Gastroesophageal sphincter (tissue), 4 donors: ENCODE data around the gene SMOC1. TPM values are rescaled to one million over a fixed set of nuclear protein-coding genes. Genes with fewer than 3 reads are reported as not detected.

Experiments
- ATAC-seq: fragments of 150-250 bp; one replicate; pipeline ENCODE4 v1.9.1; 2016; ENCODE audit warnings: mild to moderate bottlenecking, moderate library complexity
- H3K27ac ChIP-seq, 4 donors: fragments of 200-600 bp; sonication (generic) in 3 of 4; 1 replicate in 3 of 4; 2 replicates in 1 of 4; pipeline ENCODE4 v1.5.1; 2016 to 2019
- H3K27me3 ChIP-seq: fragments of 200-600 bp; sonication (generic); one replicate; pipeline ENCODE4 v1.5.1; 2019
- H3K36me3 ChIP-seq, 2 donors: fragments of 200-600 bp; sonication (generic); one replicate each; pipeline ENCODE4 v1.5.1; 2019; ENCODE audit warnings: control low read depth in 1 of 2
- H3K4me1 ChIP-seq, 3 donors: fragments of 200-600 bp; sonication (generic); 1 replicate in 2 of 3; 2 replicates in 1 of 3; pipeline ENCODE4 v1.5.1; 2016 to 2019; ENCODE audit warnings: control low read depth in 2 of 3
- H3K4me3 ChIP-seq, 2 donors: fragments of 200-600 bp; sonication (generic); one replicate each; pipeline ENCODE4 v1.5.1; 2019; ENCODE audit warnings: mild to moderate bottlenecking in 1 of 2, moderate library complexity in 1 of 2
- H3K9me3 ChIP-seq, 3 donors: fragments of 200-600 bp; sonication (generic); one replicate each; pipeline ENCODE4 v1.5.1; 2017 to 2019; ENCODE audit warnings: control low read depth in 2 of 3
- EP300 ChIP-seq: sonication (generic); formaldehyde crosslinking; IDR thresholded peaks from one replicate; pipeline ENCODE4 v1.6.1; 2017; ENCODE audit warnings: antibody characterized with exemption, mild to moderate bottlenecking
- POLR2A ChIP-seq, 2 donors: fragments of 450-650 bp; IDR thresholded peaks; one replicate each; pipeline ENCODE4 v1.6.1; 2017; ENCODE audit warnings: antibody characterized with exemption in 2 of 2, mild to moderate bottlenecking in 2 of 2, moderate library complexity in 1 of 2
- POLR2AphosphoS5 ChIP-seq: sonication (generic); formaldehyde crosslinking; IDR thresholded peaks from one replicate; pipeline ENCODE4 v1.6.1; 2017; ENCODE audit warnings: antibody characterized with exemption
- WGBS, 2 donors: methylation state at CpG; one replicate each; pipeline ENCODE4 v1.1.5; 2018; ENCODE audit warnings: low coverage in 1 of 2; 5-methylcytosine and 5-hydroxymethylcytosine counted together
- total RNA-seq, 4 donors: library from RNA; depleted of rRNA; stranded (reverse); fragments of >200 nt; gene quantifications; one replicate each; pipeline ENCODE4 v1.1.0, GENCODE V29; 2016
- TF ChIP-seq, protein P1 (sequence below), 4 experiments: fragments of 200-600 bp in 2 of 4; fragments of 450-650 bp in 2 of 4; sonication (generic) in 1 of 4; IDR thresholded peaks; one replicate each; pipeline ENCODE4 v1.5.1; 2017 to 2019; ENCODE audit warnings: antibody characterized with exemption in 4 of 4, mild to moderate bottlenecking in 2 of 4, moderate library complexity in 2 of 4

The SMOC1 gene
- total RNA-seq, 4 donors from 2014 or later = 0.19 to 11.8 (median 0.31) TPM; not detected in 1

- TF ChIP-seq POLR2AphosphoS5 = no peak
- TF ChIP-seq EP300 = no peak
- TF ChIP-seq, protein P1, sequence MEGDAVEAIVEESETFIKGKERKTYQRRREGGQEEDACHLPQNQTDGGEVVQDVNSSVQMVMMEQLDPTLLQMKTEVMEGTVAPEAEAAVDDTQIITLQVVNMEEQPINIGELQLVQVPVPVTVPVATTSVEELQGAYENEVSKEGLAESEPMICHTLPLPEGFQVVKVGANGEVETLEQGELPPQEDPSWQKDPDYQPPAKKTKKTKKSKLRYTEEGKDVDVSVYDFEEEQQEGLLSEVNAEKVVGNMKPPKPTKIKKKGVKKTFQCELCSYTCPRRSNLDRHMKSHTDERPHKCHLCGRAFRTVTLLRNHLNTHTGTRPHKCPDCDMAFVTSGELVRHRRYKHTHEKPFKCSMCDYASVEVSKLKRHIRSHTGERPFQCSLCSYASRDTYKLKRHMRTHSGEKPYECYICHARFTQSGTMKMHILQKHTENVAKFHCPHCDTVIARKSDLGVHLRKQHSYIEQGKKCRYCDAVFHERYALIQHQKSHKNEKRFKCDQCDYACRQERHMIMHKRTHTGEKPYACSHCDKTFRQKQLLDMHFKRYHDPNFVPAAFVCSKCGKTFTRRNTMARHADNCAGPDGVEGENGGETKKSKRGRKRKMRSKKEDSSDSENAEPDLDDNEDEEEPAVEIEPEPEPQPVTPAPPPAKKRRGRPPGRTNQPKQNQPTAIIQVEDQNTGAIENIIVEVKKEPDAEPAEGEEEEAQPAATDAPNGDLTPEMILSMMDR (IDR thresholded peaks at IDR 0.05) = no peak
- no peak for TF ChIP-seq POLR2A (IDR thresholded peaks at IDR 0.05)
- ATAC-seq = no peak
- peaks cover 31% of the 10 kb centered on the region for H3K27me3 ChIP-seq
- H3K4me3 ChIP-seq = no peak overlapping the region
- H3K4me1 ChIP-seq = no peaks in the 10 kb centered on the region
- no peaks in the 10 kb centered on the region for H3K36me3 ChIP-seq
- H3K9me3 ChIP-seq = peaks cover 0 to 23% (median 0%) of the 10 kb centered on the region in 3 donors
- H3K27ac ChIP-seq = no peak overlapping the region
- WGBS, 2 donors = 80 to 100% methylated on average over 1 to 2 of the region's 4 CpGs
These were observed 16.1 kb upstream of the SMOC1 start for GRCh38 chr14:69863083-69863482.

GRCh38 chr14:69865701-69866365, 13.4 kb upstream of the SMOC1 start:
- peaks cover 17% of the 10 kb centered on the region for H3K27me3 ChIP-seq
- ATAC-seq = no peak
- WGBS, 2 donors = 56 to 62% methylated on average over 2 to 4 of the region's 8 CpGs
- H3K36me3 ChIP-seq = no peaks in the 10 kb centered on the region
- TF ChIP-seq EP300 (no peak), POLR2A (IDR thresholded peaks at IDR 0.05) (no peak), POLR2AphosphoS5 (no peak)
- TF ChIP-seq, protein P1 (IDR thresholded peaks at IDR 0.05) = no peak
- no peaks in the 10 kb centered on the region for H3K4me1 ChIP-seq
- H3K27ac ChIP-seq = no peak overlapping the region
- H3K9me3 ChIP-seq = peaks cover 0 to 28% (median 0%) of the 10 kb centered on the region in 3 donors
- H3K4me3 ChIP-seq = no peak overlapping the region

DNA sequence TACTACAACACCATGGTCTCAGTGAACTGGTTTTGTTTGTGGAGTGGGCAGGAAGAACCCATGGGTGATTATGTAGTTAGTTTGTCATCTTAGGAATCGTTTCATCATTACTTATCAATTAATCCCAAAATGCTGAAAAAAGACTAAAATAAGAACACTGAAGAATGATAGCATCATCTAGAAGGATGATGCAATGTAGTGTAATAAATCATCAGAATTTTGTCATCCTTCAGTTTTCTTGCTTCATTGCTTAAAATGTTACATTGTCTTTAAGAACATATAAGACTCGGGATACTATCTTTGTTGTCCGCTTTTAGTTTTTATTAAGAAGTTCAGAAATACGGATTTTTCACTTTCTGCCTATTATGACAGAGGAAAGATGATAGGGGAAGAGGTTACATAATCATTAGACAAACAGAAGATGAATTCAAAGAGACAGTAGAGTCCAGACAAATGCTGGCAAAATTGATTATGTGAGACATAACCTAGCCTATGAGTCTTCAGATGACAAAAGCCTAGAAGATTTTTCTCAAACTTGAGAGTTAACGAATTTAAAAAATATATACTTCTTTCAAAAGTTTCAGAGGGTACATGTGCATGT, 10.8 kb upstream of the SMOC1 start:
- H3K4me3 ChIP-seq = no peak overlapping the region
- peaks cover 17% of the 10 kb centered on the region for H3K27me3 ChIP-seq
- H3K9me3 ChIP-seq = peaks cover 0 to 29% (median 0%) of the 10 kb centered on the region in 3 donors
- H3K27ac ChIP-seq = no peak overlapping the region
- H3K36me3 ChIP-seq = no peaks in the 10 kb centered on the region
- TF ChIP-seq EP300 (no peak), POLR2A (IDR thresholded peaks at IDR 0.05) (no peak), POLR2AphosphoS5 (no peak)
- TF ChIP-seq, protein P1 (IDR thresholded peaks at IDR 0.05) = no peak
- ATAC-seq = no peak
- H3K4me1 ChIP-seq = no peaks in the 10 kb centered on the region
- 76 to 80% methylated on average over 5 of the region's 5 CpGs for WGBS, 2 donors

GRCh38 chr14:69870613-69871012, 8.6 kb upstream of the SMOC1 start:
- H3K27ac ChIP-seq = no peak overlapping the region
- no peaks in the 10 kb centered on the region for H3K4me1 ChIP-seq
- peaks cover 6% of the 10 kb centered on the region for H3K27me3 ChIP-seq
- H3K9me3 ChIP-seq = peaks cover 0 to 17% (median 0%) of the 10 kb centered on the region in 3 donors
- WGBS, 2 donors = 74 to 86% methylated on average over 2 of the region's 2 CpGs
- TF ChIP-seq, protein P1 (IDR thresholded peaks at IDR 0.05) = no peak
- no peak overlapping the region for H3K4me3 ChIP-seq
- H3K36me3 ChIP-seq = no peaks in the 10 kb centered on the region
- ATAC-seq = no peak
